GM21390 (cell line): ENCODE data around the gene RBMS1.

Experiments
- ATAC-seq: cut with Tn5 transposase; IDR thresholded peaks from one replicate; pipeline ENCODE4 v1.9.1; 2021; ENCODE audit not compliant: unreplicated experiment

Gene RBMS1

GRCh38 chr2:160337728-160338127 is 155.9 kb downstream of the RBMS1 start:
- ATAC-seq, result no peak

- ATAC-seq, result no peak
Measured at GRCh38 chr2:160336635-160337034, 157.0 kb downstream of the RBMS1 start.

- no peak for ATAC-seq
Measured at GRCh38 chr2:160336105-160336504, 157.5 kb downstream of the RBMS1 start.

- no peak for ATAC-seq
Measured at GRCh38 chr2:160335441-160335840, 158.2 kb downstream of the RBMS1 start.

GRCh38 chr2:160334028-160334741 is 159.4 kb downstream of the RBMS1 start:
- ATAC-seq, result no peak

GRCh38 chr2:160333324-160334027 is 160.1 kb downstream of the RBMS1 start:
- no peak for ATAC-seq

GRCh38 chr2:160332318-160332717 is 161.3 kb downstream of the RBMS1 start:
- no peak for ATAC-seq

- no peak for ATAC-seq
Measured at GRCh38 chr2:160331258-160332025, 162.2 kb downstream of the RBMS1 start.

- ATAC-seq, result no peak
Measured at GRCh38 chr2:160328811-160329527, 164.6 kb downstream of the RBMS1 start.

- no peak for ATAC-seq
Measured at GRCh38 chr2:160326786-160327185, 166.8 kb downstream of the RBMS1 start.

GRCh38 chr2:160325418-160325817 is 168.2 kb downstream of the RBMS1 start:
- no peak for ATAC-seq

- no peak for ATAC-seq
Measured at GRCh38 chr2:160324917-160325316, 168.7 kb downstream of the RBMS1 start.

GRCh38 chr2:160324161-160324800 is 169.3 kb downstream of the RBMS1 start:
- ATAC-seq, result peak; percentile 63

GRCh38 chr2:160322320-160322719 is 171.3 kb downstream of the RBMS1 start:
- peak; percentile 51 for ATAC-seq

GRCh38 chr2:160321006-160321405 is 172.6 kb downstream of the RBMS1 start:
- ATAC-seq, result no peak

- no peak for ATAC-seq
Measured at GRCh38 chr2:160319700-160320099, 173.9 kb downstream of the RBMS1 start.

GRCh38 chr2:160318218-160318617 is 175.4 kb downstream of the RBMS1 start:
- no peak for ATAC-seq

GRCh38 chr2:160317181-160318099 is 176.2 kb downstream of the RBMS1 start:
- ATAC-seq, result no peak

GRCh38 chr2:160315337-160315736 is 178.3 kb downstream of the RBMS1 start:
- ATAC-seq, result no peak
